Hepatocyte (in vitro differentiated cells): ENCODE data around the gene LPAR1.

Source experiments
- EZH2 ChIP-seq: fragments of 200-600 bp; sonication (generic); IDR thresholded peaks from 2 replicates; pipeline ENCODE4 v1.6.1; 2016; ENCODE audit warnings: antibody characterized with exemption, mild to moderate bottlenecking, borderline replicate concordance
- EZH2phosphoT487 ChIP-seq: fragments of 200-600 bp; sonication (generic); IDR thresholded peaks from one replicate; pipeline ENCODE4 v1.6.1; 2018; ENCODE audit warnings: antibody characterized with exemption, mild to moderate bottlenecking, low read depth, moderate library complexity; ENCODE audit not compliant: unreplicated experiment, severe bottlenecking
- TF ChIP-seq, protein P1 (sequence below): fragments of 200-600 bp; sonication (generic); IDR thresholded peaks from 2 replicates; pipeline ENCODE4 v1.5.1; 2016; ENCODE audit warnings: antibody characterized with exemption, mild to moderate bottlenecking; ENCODE audit not compliant: poor library complexity

DNA sequence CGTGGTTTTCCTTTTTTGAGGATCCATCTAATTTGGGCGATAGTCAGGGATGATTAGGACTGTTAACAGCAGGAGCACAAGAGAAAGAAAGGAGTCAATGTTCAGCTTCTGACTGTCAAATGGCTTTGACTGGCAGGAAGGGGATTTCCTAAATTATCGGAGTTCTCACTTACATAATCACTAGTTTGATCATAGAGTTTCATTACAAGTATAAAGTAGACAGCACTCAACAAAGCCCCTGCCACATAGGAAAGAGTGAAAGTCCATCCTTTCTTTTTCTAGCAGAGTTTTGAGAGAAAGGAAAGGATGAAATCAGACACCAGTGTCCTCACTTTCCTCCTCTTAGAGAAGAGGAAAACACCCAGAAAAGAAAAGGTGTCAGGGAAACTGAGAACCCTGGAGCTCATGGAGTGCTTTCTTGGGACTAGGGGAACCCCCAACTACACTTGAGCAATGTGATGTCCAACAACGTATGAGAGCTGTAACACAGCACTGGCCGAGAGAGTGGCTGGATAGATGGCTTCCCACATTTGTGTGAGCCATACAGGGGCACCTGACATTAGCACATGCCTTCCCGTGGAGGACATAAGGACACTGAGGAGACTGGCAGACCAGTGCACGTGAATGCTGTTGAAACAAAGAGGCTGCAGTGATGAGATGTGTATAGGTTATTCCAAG, 26.0 kb upstream of the LPAR1 start:
- TF ChIP-seq EZH2 (no peak), EZH2phosphoT487 (no peak)
- TF ChIP-seq, protein P1, sequence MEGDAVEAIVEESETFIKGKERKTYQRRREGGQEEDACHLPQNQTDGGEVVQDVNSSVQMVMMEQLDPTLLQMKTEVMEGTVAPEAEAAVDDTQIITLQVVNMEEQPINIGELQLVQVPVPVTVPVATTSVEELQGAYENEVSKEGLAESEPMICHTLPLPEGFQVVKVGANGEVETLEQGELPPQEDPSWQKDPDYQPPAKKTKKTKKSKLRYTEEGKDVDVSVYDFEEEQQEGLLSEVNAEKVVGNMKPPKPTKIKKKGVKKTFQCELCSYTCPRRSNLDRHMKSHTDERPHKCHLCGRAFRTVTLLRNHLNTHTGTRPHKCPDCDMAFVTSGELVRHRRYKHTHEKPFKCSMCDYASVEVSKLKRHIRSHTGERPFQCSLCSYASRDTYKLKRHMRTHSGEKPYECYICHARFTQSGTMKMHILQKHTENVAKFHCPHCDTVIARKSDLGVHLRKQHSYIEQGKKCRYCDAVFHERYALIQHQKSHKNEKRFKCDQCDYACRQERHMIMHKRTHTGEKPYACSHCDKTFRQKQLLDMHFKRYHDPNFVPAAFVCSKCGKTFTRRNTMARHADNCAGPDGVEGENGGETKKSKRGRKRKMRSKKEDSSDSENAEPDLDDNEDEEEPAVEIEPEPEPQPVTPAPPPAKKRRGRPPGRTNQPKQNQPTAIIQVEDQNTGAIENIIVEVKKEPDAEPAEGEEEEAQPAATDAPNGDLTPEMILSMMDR: no peak
